ENCODE data around the gene PDSS2. TPM values are rescaled to one million over a fixed set of nuclear protein-coding genes. Genes with fewer than 3 reads are reported as not detected.

PDSS2 gene
- total and polyA plus RNA-seq, 4 donors: 10.5 to 20.9 (median 16.0) TPM

- no peaks in the 10 kb centered on the region for H3K36me3 ChIP-seq (ENCODE audit: control insufficient read depth in 4 of 4, insufficient read depth in 3 of 4, low read depth in 1 of 4, low read length in 3 of 4)
- H3K27ac ChIP-seq (ENCODE audit: low read depth in 1 of 2, low read length in 2 of 2): no peak overlapping the region
- no peak overlapping the region for H3K4me3 ChIP-seq (ENCODE audit: low read depth in 1 of 3, low read length in 3 of 3)
- H3K27me3 ChIP-seq (ENCODE audit: control insufficient read depth in 4 of 4, insufficient read depth in 4 of 4, low read length in 3 of 4): no peaks in the 10 kb centered on the region
- TF ChIP-seq REST (IDR thresholded peaks at IDR 0.05) (no peak), FOXA2 (IDR thresholded peaks at IDR 0.05) (no peak), GABPA (IDR thresholded peaks at IDR 0.05 in 1 of 2, conservative IDR thresholded peaks at IDR 0.05 in 1 of 2) (no peak), JUND (IDR thresholded peaks at IDR 0.05) (no peak), YY1 (IDR thresholded peaks at IDR 0.05) (no peak), EGR1 (IDR thresholded peaks at IDR 0.05; ENCODE audit: low read depth in 2 of 2) (no peak), RXRA (IDR thresholded peaks at IDR 0.05) (no peak), ZBTB33 (IDR thresholded peaks at IDR 0.05) (no peak), SP1 (IDR thresholded peaks at IDR 0.05) (no peak), FOXA1 (IDR thresholded peaks at IDR 0.05) (no peak), NR2F2 (IDR thresholded peaks at IDR 0.05) (no peak), HNF4A (conservative IDR thresholded peaks at IDR 0.05) (no peak), RAD21 (IDR thresholded peaks at IDR 0.05) (no peak), TAF1 (conservative IDR thresholded peaks at IDR 0.05) (no peak), HNF4G (IDR thresholded peaks at IDR 0.05) (no peak)
- TF ChIP-seq, protein P1, sequence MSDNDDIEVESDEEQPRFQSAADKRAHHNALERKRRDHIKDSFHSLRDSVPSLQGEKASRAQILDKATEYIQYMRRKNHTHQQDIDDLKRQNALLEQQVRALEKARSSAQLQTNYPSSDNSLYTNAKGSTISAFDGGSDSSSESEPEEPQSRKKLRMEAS (IDR thresholded peaks at IDR 0.05): no peak
- TF ChIP-seq, protein P2, sequence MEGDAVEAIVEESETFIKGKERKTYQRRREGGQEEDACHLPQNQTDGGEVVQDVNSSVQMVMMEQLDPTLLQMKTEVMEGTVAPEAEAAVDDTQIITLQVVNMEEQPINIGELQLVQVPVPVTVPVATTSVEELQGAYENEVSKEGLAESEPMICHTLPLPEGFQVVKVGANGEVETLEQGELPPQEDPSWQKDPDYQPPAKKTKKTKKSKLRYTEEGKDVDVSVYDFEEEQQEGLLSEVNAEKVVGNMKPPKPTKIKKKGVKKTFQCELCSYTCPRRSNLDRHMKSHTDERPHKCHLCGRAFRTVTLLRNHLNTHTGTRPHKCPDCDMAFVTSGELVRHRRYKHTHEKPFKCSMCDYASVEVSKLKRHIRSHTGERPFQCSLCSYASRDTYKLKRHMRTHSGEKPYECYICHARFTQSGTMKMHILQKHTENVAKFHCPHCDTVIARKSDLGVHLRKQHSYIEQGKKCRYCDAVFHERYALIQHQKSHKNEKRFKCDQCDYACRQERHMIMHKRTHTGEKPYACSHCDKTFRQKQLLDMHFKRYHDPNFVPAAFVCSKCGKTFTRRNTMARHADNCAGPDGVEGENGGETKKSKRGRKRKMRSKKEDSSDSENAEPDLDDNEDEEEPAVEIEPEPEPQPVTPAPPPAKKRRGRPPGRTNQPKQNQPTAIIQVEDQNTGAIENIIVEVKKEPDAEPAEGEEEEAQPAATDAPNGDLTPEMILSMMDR (IDR thresholded peaks at IDR 0.05; ENCODE audit: low read depth, low read length, missing input control): no peak
- no peak for DNase-seq (ENCODE audit: low spot score)
- no peaks in the 10 kb centered on the region for H3K9me3 ChIP-seq (ENCODE audit: control insufficient read depth in 4 of 4, low read length in 3 of 4)
- no peak overlapping the region for H3K9ac ChIP-seq (ENCODE audit: low read depth in 1 of 2, low read length in 2 of 2)
- 95% methylated on average over 6 of the region's 6 CpGs for WGBS
- no peaks in the 10 kb centered on the region for H3K4me1 ChIP-seq (ENCODE audit: control insufficient read depth in 4 of 4, insufficient read depth in 4 of 4, low read length in 3 of 4)
Measured at GRCh38 chr6:107123501-107123900, 335.9 kb downstream of the PDSS2 start.

GRCh38 chr6:107122748-107123147 is 336.6 kb downstream of the PDSS2 start:
- TF ChIP-seq, protein P2 (IDR thresholded peaks at IDR 0.05; ENCODE audit: low read depth, low read length, missing input control): no peak
- TF ChIP-seq RXRA (IDR thresholded peaks at IDR 0.05) (no peak), RAD21 (IDR thresholded peaks at IDR 0.05) (no peak), FOXA1 (IDR thresholded peaks at IDR 0.05) (no peak), SP1 (IDR thresholded peaks at IDR 0.05) (no peak), NR2F2 (IDR thresholded peaks at IDR 0.05) (no peak), GABPA (IDR thresholded peaks at IDR 0.05 in 1 of 2, conservative IDR thresholded peaks at IDR 0.05 in 1 of 2) (no peak), HNF4G (IDR thresholded peaks at IDR 0.05) (no peak), TAF1 (conservative IDR thresholded peaks at IDR 0.05) (no peak)
- TF ChIP-seq, protein P1 (IDR thresholded peaks at IDR 0.05): no peak
- TF ChIP-seq, protein P3, sequence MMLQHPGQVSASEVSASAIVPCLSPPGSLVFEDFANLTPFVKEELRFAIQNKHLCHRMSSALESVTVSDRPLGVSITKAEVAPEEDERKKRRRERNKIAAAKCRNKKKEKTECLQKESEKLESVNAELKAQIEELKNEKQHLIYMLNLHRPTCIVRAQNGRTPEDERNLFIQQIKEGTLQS (IDR thresholded peaks at IDR 0.05): no peak
- H3K36me3 ChIP-seq (ENCODE audit: control insufficient read depth in 4 of 4, insufficient read depth in 3 of 4, low read depth in 1 of 4, low read length in 3 of 4): no peaks in the 10 kb centered on the region
- DNase-seq (ENCODE audit: low spot score): no peak

More at GRCh38 chr6:107122748-107123147, 336.6 kb downstream of the PDSS2 start:
- Histone ChIP-seq H3K9me3 (ENCODE audit: control insufficient read depth in 4 of 4, low read length in 3 of 4) (no peaks in the 10 kb centered on the region), H3K4me1 (ENCODE audit: control insufficient read depth in 4 of 4, insufficient read depth in 4 of 4, low read length in 3 of 4) (no peaks in the 10 kb centered on the region), H3K27me3 (ENCODE audit: control insufficient read depth in 4 of 4, insufficient read depth in 4 of 4, low read length in 3 of 4) (no peaks in the 10 kb centered on the region), H3K9ac (ENCODE audit: low read depth in 1 of 2, low read length in 2 of 2) (no peak overlapping the region), H3K4me3 (ENCODE audit: low read depth in 1 of 3, low read length in 3 of 3) (no peak overlapping the region), H3K27ac (ENCODE audit: low read depth in 1 of 2, low read length in 2 of 2) (no peak overlapping the region)
- WGBS: 91% methylated on average over 4 of the region's 4 CpGs
